Upper lobe of right lung (tissue), 1 donor: ENCODE results near the gene ITGA2B. TPM values are rescaled to one million over a fixed set of nuclear protein-coding genes. Genes with fewer than 3 reads are reported as not detected.

ENCODE experiments used
- ATAC-seq: fragments of 200-7000 bp; cut with Tn5 transposase; one replicate; pipeline ENCODE4 v1.9.1; 2020; ENCODE audit warnings: mild to moderate bottlenecking, moderate library complexity
- DNase-seq: peaks from one replicate; pipeline ENCODE4 v3.0.0-alpha.2; 2020
- H3K27ac ChIP-seq: fragments of 200-600 bp; one replicate; pipeline ENCODE4 v1.8.0; 2022
- H3K27me3 ChIP-seq: fragments of 200-600 bp; one replicate; pipeline ENCODE4 v1.8.0; 2022; ENCODE audit warnings: mild to moderate bottlenecking
- H3K36me3 ChIP-seq: fragments of 200-600 bp; one replicate; pipeline ENCODE4 v1.8.0; 2022
- H3K4me1 ChIP-seq: fragments of 200-600 bp; one replicate; pipeline ENCODE4 v1.8.0; 2022
- H3K4me3 ChIP-seq: fragments of 200-600 bp; one replicate; pipeline ENCODE4 v1.8.0; 2022; ENCODE audit warnings: mild to moderate bottlenecking
- H3K9me3 ChIP-seq: fragments of 200-600 bp; one replicate; pipeline ENCODE4 v1.8.0; 2022
- intact Hi-C: fragments of 100-400 bp; cut with DNase I; formaldehyde crosslinking; loops from one replicate; pipeline ENCODE4 v1.11.0; 2022
- long read RNA-seq: library from polyadenylated mRNA; unstranded; transcript quantifications from one replicate; pipeline ENCODE4 v2.0.0, GENCODE V29; 2021
- total RNA-seq: library from RNA; stranded (reverse); fragmentation: NEBNext Ultra II Directional; extraction: Animal tissue kit (Norgen Biotek cat#: 25700); gene quantifications from one replicate; pipeline ENCODE4 v1.2.1, GENCODE V29; 2021
- TF ChIP-seq, protein P1 (sequence below): fragments of 200-600 bp; IDR thresholded peaks from one replicate; pipeline ENCODE4 v1.8.0; 2022; ENCODE audit warnings: antibody characterized with exemption
- donor health status: DM: no; HTN: yes; CAD: no; lungs with severe emphysema.

ITGA2B gene
- 4.6 TPM for total RNA-seq
- long read RNA-seq, partial matches to known transcripts = 2 of 4 reads
- long read RNA-seq, other reads (novel, unspliced or antisense) = 2 of 4 reads

DNA sequence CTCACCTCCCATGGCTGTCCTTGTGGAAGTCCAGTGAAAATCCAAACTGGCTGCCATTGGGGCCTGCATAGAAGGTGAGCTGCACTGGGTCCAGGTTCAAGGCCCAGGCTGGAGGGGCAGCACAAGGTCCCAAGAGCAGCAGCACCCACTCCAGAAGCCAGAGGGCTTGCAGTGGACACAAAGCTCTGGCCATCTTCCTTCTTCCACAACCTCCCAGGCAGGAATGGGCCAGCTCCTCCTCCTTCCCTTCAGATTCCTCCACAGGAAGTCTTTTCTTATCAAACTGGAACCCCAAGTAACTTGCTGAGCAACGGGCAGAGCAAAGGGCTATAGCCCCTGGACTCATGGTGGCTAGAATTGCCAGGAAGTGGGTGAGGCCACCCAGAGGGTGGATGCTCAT lies at the start of gene ITGA2B:
TSS of gene ITGA2B (minus strand) at position 369 of the 400 bp plus-strand sequence. CDS start at position 193, 176 bp downstream.
- DNase-seq = no peak
- no peak within 1 kb of the TSS for H3K4me3 ChIP-seq
- TF ChIP-seq, protein P1, sequence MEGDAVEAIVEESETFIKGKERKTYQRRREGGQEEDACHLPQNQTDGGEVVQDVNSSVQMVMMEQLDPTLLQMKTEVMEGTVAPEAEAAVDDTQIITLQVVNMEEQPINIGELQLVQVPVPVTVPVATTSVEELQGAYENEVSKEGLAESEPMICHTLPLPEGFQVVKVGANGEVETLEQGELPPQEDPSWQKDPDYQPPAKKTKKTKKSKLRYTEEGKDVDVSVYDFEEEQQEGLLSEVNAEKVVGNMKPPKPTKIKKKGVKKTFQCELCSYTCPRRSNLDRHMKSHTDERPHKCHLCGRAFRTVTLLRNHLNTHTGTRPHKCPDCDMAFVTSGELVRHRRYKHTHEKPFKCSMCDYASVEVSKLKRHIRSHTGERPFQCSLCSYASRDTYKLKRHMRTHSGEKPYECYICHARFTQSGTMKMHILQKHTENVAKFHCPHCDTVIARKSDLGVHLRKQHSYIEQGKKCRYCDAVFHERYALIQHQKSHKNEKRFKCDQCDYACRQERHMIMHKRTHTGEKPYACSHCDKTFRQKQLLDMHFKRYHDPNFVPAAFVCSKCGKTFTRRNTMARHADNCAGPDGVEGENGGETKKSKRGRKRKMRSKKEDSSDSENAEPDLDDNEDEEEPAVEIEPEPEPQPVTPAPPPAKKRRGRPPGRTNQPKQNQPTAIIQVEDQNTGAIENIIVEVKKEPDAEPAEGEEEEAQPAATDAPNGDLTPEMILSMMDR = no peak
- no peak within 1 kb of the TSS for H3K27ac ChIP-seq
- intact Hi-C loops = no loop called here
- ATAC-seq = no peak
- H3K4me1 ChIP-seq = peaks cover 10% of the 10 kb centered on the region
- H3K27me3 ChIP-seq = no peaks in the 10 kb centered on the region
- H3K36me3 ChIP-seq = no peaks in the 10 kb centered on the region
- H3K9me3 ChIP-seq = no peaks in the 10 kb centered on the region

DNA sequence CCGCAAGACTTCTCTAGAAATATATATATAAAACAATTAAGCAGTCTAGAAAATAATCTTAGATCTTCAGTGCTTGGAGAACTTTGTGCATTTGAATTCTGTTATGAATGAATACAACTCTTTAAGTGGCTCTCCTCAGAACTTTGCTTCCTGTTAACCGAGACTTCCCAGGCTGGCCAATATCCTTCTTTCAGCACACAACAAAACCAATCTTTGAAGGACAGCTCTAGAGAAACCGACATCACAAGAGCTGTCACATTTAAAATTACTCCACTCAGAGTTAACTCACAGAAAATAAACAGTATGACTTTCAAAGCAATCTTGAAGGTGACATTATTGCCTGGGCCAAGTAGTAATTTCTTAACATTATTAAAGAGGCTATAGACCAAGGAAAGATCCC lies 49.7 kb upstream of the ITGA2B start:
- H3K4me3 ChIP-seq = no peak overlapping the region
- no peaks in the 10 kb centered on the region for H3K9me3 ChIP-seq
- ATAC-seq (no peak), DNase-seq (no peak)
- TF ChIP-seq, protein P1 = no peak
- no peaks in the 10 kb centered on the region for H3K27me3 ChIP-seq
- H3K27ac ChIP-seq = peak overlapping the region; percentile 32
- intact Hi-C loops = no loop called here
- H3K4me1 ChIP-seq = peaks cover 22% of the 10 kb centered on the region
- H3K36me3 ChIP-seq = peaks cover 24% of the 10 kb centered on the region

GRCh38 chr17:44438636-44439035 lies 49.2 kb upstream of the ITGA2B start:
- TF ChIP-seq, protein P1 = no peak
- no peaks in the 10 kb centered on the region for H3K27me3 ChIP-seq
- H3K27ac ChIP-seq = peak overlapping the region; percentile 32
- peaks cover 22% of the 10 kb centered on the region for H3K4me1 ChIP-seq
- intact Hi-C loops = no loop called here
- no peak for DNase-seq
- no peak overlapping the region for H3K4me3 ChIP-seq
- no peaks in the 10 kb centered on the region for H3K9me3 ChIP-seq
- H3K36me3 ChIP-seq = peaks cover 30% of the 10 kb centered on the region
- peak; percentile 87 for ATAC-seq

- Histone ChIP-seq H3K9me3 (no peaks in the 10 kb centered on the region), H3K4me3 (no peak overlapping the region), H3K36me3 (peaks cover 53% of the 10 kb centered on the region), H3K4me1 (peaks cover 22% of the 10 kb centered on the region), H3K27ac (no peak overlapping the region), H3K27me3 (no peaks in the 10 kb centered on the region)
- ATAC-seq (no peak), DNase-seq (no peak)
- TF ChIP-seq, protein P1 = no peak
- intact Hi-C loops = no loop called here
These were observed 46.9 kb upstream of the ITGA2B start for GRCh38 chr17:44436336-44436735.

- Histone ChIP-seq H3K27me3 (no peaks in the 10 kb centered on the region), H3K27ac (no peak overlapping the region), H3K4me3 (no peak overlapping the region), H3K36me3 (peaks cover 70% of the 10 kb centered on the region), H3K9me3 (no peaks in the 10 kb centered on the region), H3K4me1 (no peaks in the 10 kb centered on the region)
- intact Hi-C loops = no loop called here
- TF ChIP-seq, protein P1 = no peak
- DNase-seq = no peak
- no peak for ATAC-seq
These were observed 43.1 kb upstream of the ITGA2B start for GRCh38 chr17:44432254-44433157.
